ENCODE results near the gene ISG20L2. TPM values are rescaled to one million over a fixed set of nuclear protein-coding genes. Genes with fewer than 3 reads are reported as not detected.

Gene ISG20L2
- total RNA-seq, 1 experiment from 2014 or later: 41.7 TPM

- ChIA-PET RAD21 (ENCODE audit: low non-redundant PET in 1 of 2, low total read pairs in 2 of 2, uncharacterized antibody in 2 of 2, unreplicated experiment in 2 of 2) (interaction anchor here in 1 of 2 experiments (0.9 kb wide), 1 partner anchor 178 kb away, joined by 3 read pairs; the partner anchor contains the start of gene NTRK1), CTCF (interaction anchor here (0.9 to 2.6 kb wide), 5 partner anchors 11 to 178 kb away, joined by 3 to 13 read pairs (median 9); partner anchors contain the start of genes CRABP2 and NTRK1), POLR2A (interaction anchor here (0.8 to 1.4 kb wide), 3 partner anchors 21 to 55 kb away, joined by 4 to 8 read pairs (median 5); no protein-coding TSS in a partner anchor)
- Histone ChIP-seq H3K4me1 (ENCODE audit: control insufficient read depth in 1 of 2, insufficient read depth in 2 of 2, low read length in 2 of 2) (peaks cover 28 to 49% of the 10 kb centered on the region in 2 experiments), H3K27ac (ENCODE audit: low read depth, low read length) (no peak overlapping the region), H3K79me2 (ENCODE audit: insufficient read depth, low read length) (no peaks in the 10 kb centered on the region), H3K9ac (ENCODE audit: low read length) (no peak overlapping the region), H4K20me1 (ENCODE audit: insufficient read depth) (no peaks in the 10 kb centered on the region), H3K27me3 (ENCODE audit: insufficient read depth, low read length) (no peaks in the 10 kb centered on the region), H3K4me2 (ENCODE audit: low read length) (no peak overlapping the region), H3K9me3 (ENCODE audit: control insufficient read depth in 1 of 2, insufficient read depth in 1 of 2, low read depth in 1 of 2, low read length in 2 of 2) (no peaks in the 10 kb centered on the region), H3K4me3 (replicated peaks in 1 of 2; ENCODE audit: low read depth in 1 of 2, low read length in 2 of 2) (no peak overlapping the region), H3K36me3 (ENCODE audit: control insufficient read depth in 1 of 2, insufficient read depth in 2 of 2, low read length in 2 of 2) (no peaks in the 10 kb centered on the region), H2AFZ (ENCODE audit: low read depth, low read length, poor library complexity, severe bottlenecking) (no peak overlapping the region), H3K9me2 (ENCODE audit: insufficient read depth) (no peaks in the 10 kb centered on the region)
- TF ChIP-seq POLR2A (IDR thresholded peaks at IDR 0.05; ENCODE audit: borderline replicate concordance, extremely low read depth, insufficient read depth, insufficient read length): no peak
- peak in 1 of 3 experiments; percentile 38; a peak in 2 of 6 replicates for TF ChIP-seq CTCF (IDR thresholded peaks at IDR 0.05 in 2 of 3, conservative IDR thresholded peaks at IDR 0.05 in 1 of 3; ENCODE audit: borderline replicate concordance in 1 of 3, insufficient read depth in 1 of 3, low read depth in 2 of 3, low read length in 2 of 3)
- no peak for TF ChIP-seq YY1 (IDR thresholded peaks at IDR 0.05; ENCODE audit: extremely low read depth, insufficient replicate concordance, low read depth, low read length)
- TF ChIP-seq SIN3A (IDR thresholded peaks at IDR 0.05; ENCODE audit: low read depth): no peak
- TF ChIP-seq, protein P1, sequence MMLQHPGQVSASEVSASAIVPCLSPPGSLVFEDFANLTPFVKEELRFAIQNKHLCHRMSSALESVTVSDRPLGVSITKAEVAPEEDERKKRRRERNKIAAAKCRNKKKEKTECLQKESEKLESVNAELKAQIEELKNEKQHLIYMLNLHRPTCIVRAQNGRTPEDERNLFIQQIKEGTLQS (IDR thresholded peaks at IDR 0.05): no peak
- TF ChIP-seq, protein P2, sequence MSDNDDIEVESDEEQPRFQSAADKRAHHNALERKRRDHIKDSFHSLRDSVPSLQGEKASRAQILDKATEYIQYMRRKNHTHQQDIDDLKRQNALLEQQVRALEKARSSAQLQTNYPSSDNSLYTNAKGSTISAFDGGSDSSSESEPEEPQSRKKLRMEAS (IDR thresholded peaks at IDR 0.05): no peak
- TF ChIP-seq, protein P3, sequence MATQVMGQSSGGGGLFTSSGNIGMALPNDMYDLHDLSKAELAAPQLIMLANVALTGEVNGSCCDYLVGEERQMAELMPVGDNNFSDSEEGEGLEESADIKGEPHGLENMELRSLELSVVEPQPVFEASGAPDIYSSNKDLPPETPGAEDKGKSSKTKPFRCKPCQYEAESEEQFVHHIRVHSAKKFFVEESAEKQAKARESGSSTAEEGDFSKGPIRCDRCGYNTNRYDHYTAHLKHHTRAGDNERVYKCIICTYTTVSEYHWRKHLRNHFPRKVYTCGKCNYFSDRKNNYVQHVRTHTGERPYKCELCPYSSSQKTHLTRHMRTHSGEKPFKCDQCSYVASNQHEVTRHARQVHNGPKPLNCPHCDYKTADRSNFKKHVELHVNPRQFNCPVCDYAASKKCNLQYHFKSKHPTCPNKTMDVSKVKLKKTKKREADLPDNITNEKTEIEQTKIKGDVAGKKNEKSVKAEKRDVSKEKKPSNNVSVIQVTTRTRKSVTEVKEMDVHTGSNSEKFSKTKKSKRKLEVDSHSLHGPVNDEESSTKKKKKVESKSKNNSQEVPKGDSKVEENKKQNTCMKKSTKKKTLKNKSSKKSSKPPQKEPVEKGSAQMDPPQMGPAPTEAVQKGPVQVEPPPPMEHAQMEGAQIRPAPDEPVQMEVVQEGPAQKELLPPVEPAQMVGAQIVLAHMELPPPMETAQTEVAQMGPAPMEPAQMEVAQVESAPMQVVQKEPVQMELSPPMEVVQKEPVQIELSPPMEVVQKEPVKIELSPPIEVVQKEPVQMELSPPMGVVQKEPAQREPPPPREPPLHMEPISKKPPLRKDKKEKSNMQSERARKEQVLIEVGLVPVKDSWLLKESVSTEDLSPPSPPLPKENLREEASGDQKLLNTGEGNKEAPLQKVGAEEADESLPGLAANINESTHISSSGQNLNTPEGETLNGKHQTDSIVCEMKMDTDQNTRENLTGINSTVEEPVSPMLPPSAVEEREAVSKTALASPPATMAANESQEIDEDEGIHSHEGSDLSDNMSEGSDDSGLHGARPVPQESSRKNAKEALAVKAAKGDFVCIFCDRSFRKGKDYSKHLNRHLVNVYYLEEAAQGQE (IDR thresholded peaks at IDR 0.05; ENCODE audit: low read depth): no peak
- no peak for TF ChIP-seq EZH2phosphoT487 (IDR thresholded peaks at IDR 0.05; ENCODE audit: borderline replicate concordance)
- DNase-seq (ENCODE audit: low read depth, low spot score): no peak
- ATAC-seq: peak; percentile 55
- intact Hi-C loops (cut with micrococcal nuclease): no loop called here
- BruUV-seq (replicated peaks): no TSS peak
Observed at GRCh38 chr1:156682166-156682890, 46.2 kb downstream of the ISG20L2 start.

All from HCT116 (cell line).